GM18870 (cell line): Measurements from ENCODE around the gene CNOT4.
"Not testable (repeated sequence)": the region's sequence is repeated elsewhere in the genome, so short reads cannot be mapped to it uniquely, and the experiment has no call there.

Experiments
- ATAC-seq: cut with Tn5 transposase; IDR thresholded peaks from one replicate; pipeline ENCODE4 v1.9.1; 2021; ENCODE audit warnings: moderate library complexity; ENCODE audit not compliant: unreplicated experiment

CNOT4 gene

GRCh38 chr7:135328526-135328925, 181.4 kb downstream of the CNOT4 start:
- no peak for ATAC-seq

GRCh38 chr7:135328053-135328452, 181.8 kb downstream of the CNOT4 start:
- no peak for ATAC-seq

- ATAC-seq, result no peak
Observed at GRCh38 chr7:135327458-135327857, 182.4 kb downstream of the CNOT4 start.

GRCh38 chr7:135326636-135327280, 183.1 kb downstream of the CNOT4 start:
- ATAC-seq, result no peak

- no peak for ATAC-seq
Observed at GRCh38 chr7:135322571-135323340, 187.1 kb downstream of the CNOT4 start.

GRCh38 chr7:135321556-135321955, 188.3 kb downstream of the CNOT4 start:
- no peak for ATAC-seq

GRCh38 chr7:135320953-135321352, 188.9 kb downstream of the CNOT4 start:
- not testable (repeated sequence) for ATAC-seq

GRCh38 chr7:135320268-135320667, 189.6 kb downstream of the CNOT4 start:
- no peak for ATAC-seq

GRCh38 chr7:135317676-135318325, 192.1 kb downstream of the CNOT4 start:
- no peak for ATAC-seq

- ATAC-seq, result no peak
Observed at GRCh38 chr7:135316648-135317313, 193.1 kb downstream of the CNOT4 start.

- no peak for ATAC-seq
Observed at GRCh38 chr7:135313971-135314370, 195.9 kb downstream of the CNOT4 start.
